H1 (cell line): ENCODE data around the gene ELOVL3. TPM values are rescaled to one million over a fixed set of nuclear protein-coding genes. Genes with fewer than 3 reads are reported as not detected.

Experiments used
- CTCF ChIA-PET: fragments of 300-600 bp; sonication (Branson Sonifier 250); formaldehyde crosslinking; loops from one replicate; lab custom pipeline; 2021; ENCODE audit not compliant: partially characterized antibody; lab: Charles Lee
- POLR2A ChIA-PET: fragments of 300-600 bp; sonication (Branson Sonifier 250); formaldehyde crosslinking; loops from one replicate; lab custom pipeline; 2021; ENCODE audit warnings: inconsistent platforms; ENCODE audit not compliant: partially characterized antibody; lab: Charles Lee
- DNase-seq, 2 experiments: peaks; one replicate each; pipeline versions ENCODE4 v3.0.0 to v3.0.0-alpha.2; 2010 to 2022; ENCODE audit warnings: low spot score in 2 of 2, low read depth in 1 of 2, mixed read lengths in 1 of 2
- FAIRE-seq: peaks from 2 replicates; lab custom pipeline; 2011; peaks lifted over from hg19 to GRCh38; lab: Jason Lieb, UNC
- H2AFZ ChIP-seq: 2 replicates; pipeline ENCODE4 v1.8.1; 2012; ENCODE audit warnings: low read length, inconsistent platforms
- H2AK5ac ChIP-seq: 2 replicates; pipeline ENCODE4 v1.6.1; 2013; ENCODE audit warnings: low read depth, low read length
- H2BK120ac ChIP-seq: replicated peaks from 2 replicates; pipeline ENCODE3; 2013; ENCODE audit warnings: low read depth, low read length, inconsistent platforms
- H2BK12ac ChIP-seq: 2 replicates; pipeline ENCODE4 v1.6.1; 2013; ENCODE audit warnings: low read depth, low read length
- H2BK15ac ChIP-seq: 2 replicates; pipeline ENCODE4 v1.6.1; 2013; ENCODE audit warnings: low read length
- H2BK20ac ChIP-seq: 2 replicates; pipeline ENCODE4 v1.6.1; 2013; ENCODE audit warnings: low read length
- H2BK5ac ChIP-seq: 2 replicates; pipeline ENCODE4 v1.6.1; 2013; ENCODE audit warnings: low read depth, low read length
- H3K14ac ChIP-seq: 2 replicates; pipeline ENCODE4 v1.6.1; 2013; ENCODE audit warnings: inconsistent platforms; ENCODE audit not compliant: insufficient read length
- H3K18ac ChIP-seq: 2 replicates; pipeline ENCODE4 v1.6.1; 2013; ENCODE audit warnings: low read length; ENCODE audit errors: extremely low read depth
- H3K23ac ChIP-seq: 2 replicates; pipeline ENCODE4 v1.6.1; 2013; ENCODE audit warnings: inconsistent platforms; ENCODE audit not compliant: insufficient read length
- H3K23me2 ChIP-seq: 2 replicates; pipeline ENCODE4 v1.6.1; 2013; ENCODE audit warnings: low read depth, low read length
- H3K27ac ChIP-seq: 2 replicates; pipeline ENCODE4 v1.6.1; 2011; ENCODE audit warnings: low read depth, low read length, inconsistent platforms
- H3K27me3 ChIP-seq, 4 experiments: replicated peaks in 1 of 4; 1 replicate in 1 of 4; 2 replicates in 3 of 4; pipeline versions ENCODE4 v1.6.1 to v1.8.1; 2011 to 2013; ENCODE audit warnings: low read length in 3 of 4, mild to moderate bottlenecking in 3 of 4, inconsistent platforms in 2 of 4, mixed read lengths in 2 of 4, moderate library complexity in 1 of 4; ENCODE audit not compliant: control insufficient read depth in 3 of 4, insufficient read depth in 3 of 4; ENCODE audit errors: extremely low read depth in 1 of 4
- H3K36me3 ChIP-seq, 4 experiments: 2 replicates each; pipeline versions ENCODE4 v1.6.1 to v1.8.1; 2011 to 2013; ENCODE audit warnings: mild to moderate bottlenecking in 4 of 4, low read length in 3 of 4, moderate library complexity in 2 of 4, control low read depth in 1 of 4, inconsistent platforms in 1 of 4; ENCODE audit not compliant: insufficient read depth in 4 of 4, control insufficient read depth in 2 of 4
- H3K4ac ChIP-seq: replicated peaks from 2 replicates; pipeline ENCODE3; 2013; ENCODE audit warnings: low read length, low read depth, mixed read lengths, inconsistent platforms; ENCODE audit not compliant: insufficient read length
- H3K4me1 ChIP-seq, 4 experiments: replicated peaks in 1 of 4; 1 replicate in 1 of 4; 2 replicates in 3 of 4; pipeline versions ENCODE4 v1.6.1 to v1.8.1; 2011 to 2013; ENCODE audit warnings: low read length in 3 of 4, inconsistent platforms in 2 of 4, mixed read lengths in 1 of 4; ENCODE audit not compliant: insufficient read depth in 4 of 4, control insufficient read depth in 3 of 4
- H3K4me2 ChIP-seq, 2 experiments: 2 replicates each; pipeline versions ENCODE4 v1.6.1 to v1.8.1; 2011 to 2013; ENCODE audit warnings: low read depth in 2 of 2, low read length in 2 of 2, control low read depth in 1 of 2, inconsistent platforms in 1 of 2, mild to moderate bottlenecking in 1 of 2; ENCODE audit not compliant: insufficient read depth in 1 of 2
- H3K4me3 ChIP-seq, 4 experiments: fragments of 200-600, 300-600 bp in 1 of 4; sonication (generic), shearing (Covaris generic), sonication (Bioruptor Twin) in 1 of 4; 2 replicates each; pipeline versions ENCODE4 v1.5.1 to v1.8.1; 2011 to 2016; ENCODE audit warnings: low read length in 4 of 4, low read depth in 3 of 4, control low read depth in 2 of 4, inconsistent platforms in 2 of 4, mild to moderate bottlenecking in 2 of 4, mixed read lengths in 1 of 4, moderate library complexity in 1 of 4; ENCODE audit not compliant: insufficient read depth in 2 of 4; ENCODE audit errors: extremely low read depth in 1 of 4
- H3K56ac ChIP-seq: replicated peaks from 2 replicates; pipeline ENCODE3; 2013; ENCODE audit warnings: low read depth, mild to moderate bottlenecking, mixed read lengths, low read length, inconsistent platforms; ENCODE audit not compliant: insufficient read length
- H3K79me1 ChIP-seq: 2 replicates; pipeline ENCODE4 v1.6.1; 2013; ENCODE audit warnings: low read depth, low read length, control low read depth
- H3K79me2 ChIP-seq, 2 experiments: 2 replicates each; pipeline versions ENCODE4 v1.6.1 to v1.8.1; 2012 to 2013; ENCODE audit warnings: low read length in 2 of 2, mild to moderate bottlenecking in 2 of 2, inconsistent platforms in 1 of 2; ENCODE audit not compliant: insufficient read depth in 2 of 2, control insufficient read depth in 1 of 2
- H3K9ac ChIP-seq, 4 experiments: replicated peaks in 1 of 4; 1 replicate in 1 of 4; 2 replicates in 3 of 4; pipeline versions ENCODE4 v1.6.1 to v1.8.1; 2011 to 2013; ENCODE audit warnings: low read depth in 3 of 4, low read length in 3 of 4, control low read depth in 2 of 4, mild to moderate bottlenecking in 2 of 4, moderate library complexity in 2 of 4, inconsistent platforms in 1 of 4; ENCODE audit errors: extremely low read depth in 1 of 4
- H3K9me3 ChIP-seq, 2 experiments: 2 replicates each; pipeline versions ENCODE4 v1.6.1 to v1.8.1; 2012 to 2013; ENCODE audit warnings: mild to moderate bottlenecking in 2 of 2, moderate library complexity in 2 of 2, control low read depth in 1 of 2, inconsistent platforms in 1 of 2, low read depth in 1 of 2, low read length in 1 of 2, mixed read lengths in 1 of 2; ENCODE audit not compliant: insufficient read depth in 2 of 2
- H4K20me1 ChIP-seq, 2 experiments: replicated peaks in 1 of 2; 2 replicates each; pipeline versions ENCODE3 to v1.8.1; 2011 to 2013; ENCODE audit warnings: inconsistent platforms in 2 of 2, low read length in 2 of 2, mild to moderate bottlenecking in 1 of 2; ENCODE audit not compliant: insufficient read depth in 2 of 2, control insufficient read depth in 1 of 2
- H4K5ac ChIP-seq: 2 replicates; pipeline ENCODE4 v1.6.1; 2013; ENCODE audit warnings: low read length, low read depth, mixed read lengths, inconsistent platforms; ENCODE audit not compliant: insufficient read length
- H4K8ac ChIP-seq: 2 replicates; pipeline ENCODE4 v1.8.0; 2013; ENCODE audit warnings: mild to moderate bottlenecking, moderate library complexity, low read length, inconsistent platforms; ENCODE audit not compliant: insufficient read depth; ENCODE audit errors: extremely low read depth
- H4K91ac ChIP-seq: replicated peaks from 2 replicates; pipeline ENCODE3; 2013; ENCODE audit warnings: low read length, mixed read lengths, inconsistent platforms; ENCODE audit not compliant: insufficient read length
- RBBP5 ChIP-seq: IDR thresholded peaks from 2 replicates; pipeline ENCODE4 v1.7.1; 2012; ENCODE audit warnings: low read depth, mild to moderate bottlenecking, inconsistent platforms, low read length, moderate library complexity, borderline replicate concordance
- SUZ12 ChIP-seq: fragments of 200-600 bp; sonication (generic); IDR thresholded peaks from 2 replicates; pipeline ENCODE4 v1.6.1; 2012; ENCODE audit warnings: mild to moderate bottlenecking, inconsistent platforms, low read length, moderate library complexity, mixed read lengths
- WGBS, 2 experiments: shearing (Covaris generic) in 1 of 2; methylation state at CpG; one replicate each; pipeline versions ENCODE4 v1.1.6 to v1.1.7; 2013 to 2015; ENCODE audit warnings: low lambda C conversion rate in 2 of 2, mixed read lengths in 2 of 2, inconsistent platforms in 1 of 2, low coverage in 1 of 2, missing lambda C conversion rate in 1 of 2; ENCODE audit not compliant: insufficient replicate concordance in 2 of 2, insufficient coverage in 1 of 2, insufficient read length in 1 of 2; ENCODE audit errors: extremely low coverage in 1 of 2, missing lambda C conversion rate in 1 of 2; 5-methylcytosine and 5-hydroxymethylcytosine counted together
- polyA plus RNA-seq, 7 experiments: library from polyadenylated mRNA; depleted of rRNA in 3 of 7; stranded (reverse) in 5 of 7; unstranded in 2 of 7; fragments of >200 nt in 5 of 7; fragments of 200-250 nt in 2 of 7; gene quantifications; 1 replicate in 5 of 7; 2 replicates in 1 of 7; 4 replicates in 1 of 7; pipeline versions ENCODE4 v1.2.1 to v1.2.3, GENCODE V29; 2011 to 2013; ENCODE audit warnings: missing spikeins in 2 of 7, mixed read lengths in 2 of 7
- total RNA-seq: library from RNA; stranded (reverse); fragmentation: NEBNext Ultra II Directional; extraction: Animal tissue kit (Norgen Biotek cat#: 25700); gene quantifications from 2 replicates; pipeline ENCODE4 v1.2.1, GENCODE V29; 2021
- TF ChIP-seq, protein P1 (sequence below): IDR thresholded peaks from 2 replicates; pipeline ENCODE4 v1.6.1; 2012; ENCODE audit warnings: inconsistent platforms

Gene ELOVL3
- total and polyA plus RNA-seq, 2 of the 8 experiments (the other 6 are each of a cell fraction or from before 2014, with no cell fraction given) = 0.27 TPM; not detected in 1

DNA sequence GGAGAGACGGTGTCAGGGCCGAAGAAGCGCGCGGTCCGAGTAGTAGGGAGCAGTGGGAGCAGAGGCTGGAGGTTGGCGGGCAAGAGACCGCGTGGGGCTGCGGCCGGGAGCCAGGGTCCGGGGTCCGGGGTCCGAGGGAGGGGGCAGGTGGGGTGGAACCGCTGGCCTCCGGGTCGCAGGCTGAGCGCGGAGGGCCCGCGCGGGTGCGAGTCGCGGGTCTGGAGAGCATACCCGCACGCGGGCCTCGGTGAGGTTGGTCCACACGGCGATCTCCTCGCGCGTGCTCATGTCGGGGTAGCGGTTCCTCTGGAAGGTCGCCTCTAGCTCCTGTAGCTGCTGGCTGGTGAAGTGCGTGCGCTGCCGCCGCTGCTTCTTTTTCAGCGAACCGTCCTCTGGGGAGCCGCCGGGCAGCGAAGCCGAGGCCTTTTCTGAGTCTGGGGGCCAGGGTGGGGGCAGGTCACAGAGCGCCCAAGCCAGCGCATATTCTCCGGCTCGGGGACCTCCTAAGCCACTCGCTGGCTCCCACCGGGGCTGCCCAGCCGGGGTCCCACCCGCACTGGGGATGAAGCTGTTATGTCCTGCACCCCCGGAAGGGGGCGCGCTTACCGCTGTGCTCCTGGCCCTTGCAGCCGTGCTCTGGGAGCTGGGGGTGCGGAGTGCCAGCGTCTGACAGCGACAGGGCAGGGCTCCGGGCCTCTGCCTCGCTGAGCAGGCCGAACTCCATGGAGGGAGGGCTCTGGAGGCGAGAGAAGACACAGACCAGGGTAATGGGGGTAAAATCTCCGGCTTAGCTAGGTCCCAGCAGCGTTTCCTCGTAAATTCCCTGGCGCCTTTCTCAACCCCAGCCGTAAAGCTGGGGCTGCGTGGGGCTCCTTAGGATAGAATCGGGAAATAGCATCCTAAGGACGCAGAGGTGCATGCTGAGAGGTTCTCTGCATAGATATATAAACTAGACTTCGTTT, 5.5 kb downstream of the ELOVL3 start:
- H2BK15ac ChIP-seq = no peak overlapping the region
- ChIA-PET CTCF (interaction anchor here (0.7 to 24.6 kb wide), 45 partner anchors 8 to 388 kb away, joined by 3 to 862 read pairs (median 6); partner anchors contain the start of genes FBXL15, GBF1, KCNIP2 and NFKB2), POLR2A (interaction anchor here (0.6 to 3.1 kb wide), 12 partner anchors 9 to 190 kb away, joined by 3 to 15 read pairs (median 4); partner anchors contain the start of genes FBXL15, GBF1, NFKB2 and PITX3)
- no peaks in the 10 kb centered on the region for H3K79me2 ChIP-seq
- no peak overlapping the region for H2BK120ac ChIP-seq
- H3K4me2 ChIP-seq = peak overlapping the region; percentile 7 to 88
- DNase-seq (peak in 1 of 2 experiments; percentile 94), FAIRE-seq (no peak)
- H2BK5ac ChIP-seq = no peak overlapping the region
- H3K4me1 ChIP-seq = peaks cover 0 to 16% (median 1%) of the 10 kb centered on the region in 4 experiments; a peak in 2 of 7 replicates
- no peak overlapping the region for H4K91ac ChIP-seq
- no peak overlapping the region for H3K18ac ChIP-seq
- no peak overlapping the region for H2AK5ac ChIP-seq
- peaks cover 33 to 93% (median 80%) of the 10 kb centered on the region in 4 experiments for H3K27me3 ChIP-seq
- H2BK12ac ChIP-seq = no peak overlapping the region
- no peak overlapping the region for H2BK20ac ChIP-seq
- WGBS, 2 experiments = 27% methylated on average over 53 of the region's 76 CpGs; no CpG with 5 or more reads in 1 of the 2 experiments
- H3K36me3 ChIP-seq = no peaks in the 10 kb centered on the region
- H3K23ac ChIP-seq = no peak overlapping the region
- peaks cover 2% of the 10 kb centered on the region in 2 experiments; a peak in 1 of 4 replicates for H3K9me3 ChIP-seq
- H3K4me3 ChIP-seq = peak overlapping the region; percentile 33 to 67 (median 41)
- peaks cover 9% of the 10 kb centered on the region; the same call in 1 of the 2 replicates for H3K23me2 ChIP-seq
- H4K20me1 ChIP-seq = peaks cover 2 to 10% of the 10 kb centered on the region in 2 experiments
- no peaks in the 10 kb centered on the region for H3K79me1 ChIP-seq
- no peak overlapping the region for H3K27ac ChIP-seq
- peak overlapping the region; percentile 47; the same call in 1 of the 2 replicates for H4K8ac ChIP-seq
- H3K4ac ChIP-seq = no peak overlapping the region
- H3K56ac ChIP-seq = no peak overlapping the region
- H3K14ac ChIP-seq = no peak overlapping the region
- H3K9ac ChIP-seq = no peak overlapping the region
- no peak overlapping the region for H4K5ac ChIP-seq
- H2AFZ ChIP-seq = no peak overlapping the region
- TF ChIP-seq, protein P1, sequence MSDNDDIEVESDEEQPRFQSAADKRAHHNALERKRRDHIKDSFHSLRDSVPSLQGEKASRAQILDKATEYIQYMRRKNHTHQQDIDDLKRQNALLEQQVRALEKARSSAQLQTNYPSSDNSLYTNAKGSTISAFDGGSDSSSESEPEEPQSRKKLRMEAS = peak; percentile 36; the same call in 1 of the 2 replicates
- TF ChIP-seq SUZ12 = 0 out of 2 replicates have a peak, but pooled peaks have one; percentile 41
- TF ChIP-seq RBBP5 = 0 out of 2 replicates have a peak, but pooled peaks have one; percentile 35
